ENCODE results near the gene FYN.

GRCh38 chr6:111631903-111632460 is 241.3 kb downstream of the FYN start:
- no peak for TF ChIP-seq POU2F2 (IDR thresholded peaks at IDR 0.05; ENCODE audit: low read depth, low read length)
- no peak for TF ChIP-seq POLR2A (IDR thresholded peaks at IDR 0.05; ENCODE audit: low read depth, low read length)

Data from GM12891 (cell line).